Measurements from ENCODE around the gene KRTAP10-10.
"Not testable (repeated sequence)": the region's sequence is repeated elsewhere in the genome, so short reads cannot be mapped to it uniquely, and the experiment has no call there.

DNA sequence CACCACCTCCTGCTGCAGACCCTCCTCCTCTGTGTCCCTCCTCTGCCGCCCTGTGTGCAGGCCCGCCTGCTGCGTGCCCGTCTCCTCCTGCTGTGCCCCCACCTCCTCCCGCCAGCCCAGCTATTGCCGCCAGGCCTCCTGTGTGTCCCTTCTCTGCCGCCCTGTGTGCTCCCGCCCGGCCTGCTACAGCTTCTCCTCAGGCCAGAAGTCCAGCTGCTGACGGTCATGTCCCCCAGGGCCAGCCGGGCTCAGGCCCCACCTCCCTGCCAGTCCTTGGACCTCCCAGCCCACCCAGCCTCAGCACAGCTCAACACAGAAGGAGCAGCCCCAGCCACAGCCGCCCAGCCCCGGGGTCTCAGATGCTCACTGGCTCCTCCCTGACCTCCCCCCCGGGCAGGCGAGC is 9.3 kb upstream of the KRTAP10-10 start:
- TF ChIP-seq TAF1 (conservative IDR thresholded peaks at IDR 0.05); SP1 (IDR thresholded peaks at IDR 0.05): not testable (repeated sequence)
- TF ChIP-seq, protein P1, sequence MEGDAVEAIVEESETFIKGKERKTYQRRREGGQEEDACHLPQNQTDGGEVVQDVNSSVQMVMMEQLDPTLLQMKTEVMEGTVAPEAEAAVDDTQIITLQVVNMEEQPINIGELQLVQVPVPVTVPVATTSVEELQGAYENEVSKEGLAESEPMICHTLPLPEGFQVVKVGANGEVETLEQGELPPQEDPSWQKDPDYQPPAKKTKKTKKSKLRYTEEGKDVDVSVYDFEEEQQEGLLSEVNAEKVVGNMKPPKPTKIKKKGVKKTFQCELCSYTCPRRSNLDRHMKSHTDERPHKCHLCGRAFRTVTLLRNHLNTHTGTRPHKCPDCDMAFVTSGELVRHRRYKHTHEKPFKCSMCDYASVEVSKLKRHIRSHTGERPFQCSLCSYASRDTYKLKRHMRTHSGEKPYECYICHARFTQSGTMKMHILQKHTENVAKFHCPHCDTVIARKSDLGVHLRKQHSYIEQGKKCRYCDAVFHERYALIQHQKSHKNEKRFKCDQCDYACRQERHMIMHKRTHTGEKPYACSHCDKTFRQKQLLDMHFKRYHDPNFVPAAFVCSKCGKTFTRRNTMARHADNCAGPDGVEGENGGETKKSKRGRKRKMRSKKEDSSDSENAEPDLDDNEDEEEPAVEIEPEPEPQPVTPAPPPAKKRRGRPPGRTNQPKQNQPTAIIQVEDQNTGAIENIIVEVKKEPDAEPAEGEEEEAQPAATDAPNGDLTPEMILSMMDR (IDR thresholded peaks at IDR 0.05; ENCODE audit: low read depth, low read length, missing input control) = not testable (repeated sequence)

Data from liver (tissue), 3 donors.